Testis (tissue), 2 donors: ENCODE data around the gene CD27.

Source experiments
- POLR2A ChIP-seq: fragments of 450-650 bp; IDR thresholded peaks from one replicate; pipeline ENCODE4 v1.6.1; 2017; ENCODE audit warnings: antibody characterized with exemption, mild to moderate bottlenecking, moderate library complexity
- TF ChIP-seq, protein P1 (sequence below), 3 experiments: fragments of 450-650 bp in 2 of 3; fragments of 200-600 bp in 1 of 3; sonication (generic) in 1 of 3; IDR thresholded peaks; one replicate each; pipeline ENCODE4 v1.5.1; 2016 to 2019; ENCODE audit warnings: antibody characterized with exemption in 3 of 3, mild to moderate bottlenecking in 2 of 3, moderate library complexity in 1 of 3

DNA sequence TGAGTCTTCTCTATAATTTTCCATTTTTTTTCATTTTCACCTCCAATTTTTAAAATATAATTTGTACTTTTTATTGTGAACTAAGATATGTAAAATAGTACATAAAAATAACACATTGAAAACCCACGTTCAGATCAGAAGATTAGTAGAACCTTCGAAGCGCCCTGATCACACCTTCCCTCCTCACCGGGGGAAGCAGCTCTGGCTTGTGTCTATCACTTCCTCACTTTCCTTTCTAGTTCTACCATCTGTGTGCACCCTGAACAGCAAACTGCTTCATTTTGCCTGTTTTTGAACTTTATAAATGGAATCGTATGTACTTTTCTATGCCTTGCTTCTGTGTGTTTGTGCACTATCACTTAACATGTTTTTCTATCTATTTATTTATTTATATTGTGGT, 11.8 kb upstream of the CD27 start:
- no peak for TF ChIP-seq POLR2A
- TF ChIP-seq, protein P1, sequence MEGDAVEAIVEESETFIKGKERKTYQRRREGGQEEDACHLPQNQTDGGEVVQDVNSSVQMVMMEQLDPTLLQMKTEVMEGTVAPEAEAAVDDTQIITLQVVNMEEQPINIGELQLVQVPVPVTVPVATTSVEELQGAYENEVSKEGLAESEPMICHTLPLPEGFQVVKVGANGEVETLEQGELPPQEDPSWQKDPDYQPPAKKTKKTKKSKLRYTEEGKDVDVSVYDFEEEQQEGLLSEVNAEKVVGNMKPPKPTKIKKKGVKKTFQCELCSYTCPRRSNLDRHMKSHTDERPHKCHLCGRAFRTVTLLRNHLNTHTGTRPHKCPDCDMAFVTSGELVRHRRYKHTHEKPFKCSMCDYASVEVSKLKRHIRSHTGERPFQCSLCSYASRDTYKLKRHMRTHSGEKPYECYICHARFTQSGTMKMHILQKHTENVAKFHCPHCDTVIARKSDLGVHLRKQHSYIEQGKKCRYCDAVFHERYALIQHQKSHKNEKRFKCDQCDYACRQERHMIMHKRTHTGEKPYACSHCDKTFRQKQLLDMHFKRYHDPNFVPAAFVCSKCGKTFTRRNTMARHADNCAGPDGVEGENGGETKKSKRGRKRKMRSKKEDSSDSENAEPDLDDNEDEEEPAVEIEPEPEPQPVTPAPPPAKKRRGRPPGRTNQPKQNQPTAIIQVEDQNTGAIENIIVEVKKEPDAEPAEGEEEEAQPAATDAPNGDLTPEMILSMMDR (IDR thresholded peaks at IDR 0.05) = no peak
